HepG2 (cell line): ENCODE measurements around the gene SMARCD1. TPM values are rescaled to one million over a fixed set of nuclear protein-coding genes. Genes with fewer than 3 reads are reported as not detected.

Source experiments
- ERF ChIP-seq: IDR thresholded peaks from 2 replicates; pipeline ENCODE4 v1.6.1; 2018; ENCODE audit warnings: missing biosample characterization, missing genetic modification reagents
- FOXM1 ChIP-seq: sonication (generic); formaldehyde crosslinking; IDR thresholded peaks from 2 replicates; pipeline ENCODE4 v1.5.0; 2020; ENCODE audit warnings: missing genetic modification reagents
- GZF1 ChIP-seq: sonication (generic); formaldehyde crosslinking; IDR thresholded peaks from 2 replicates; pipeline ENCODE4 v1.5.1; 2020; ENCODE audit warnings: mild to moderate bottlenecking, missing genetic modification reagents
- ISL2 ChIP-seq: sonication (generic); formaldehyde crosslinking; IDR thresholded peaks from 2 replicates; pipeline ENCODE4 v1.5.0; 2020; ENCODE audit warnings: missing genetic modification reagents
- MXD4 ChIP-seq: IDR thresholded peaks from 2 replicates; pipeline ENCODE4 v1.6.1; 2016; ENCODE audit warnings: mild to moderate bottlenecking, missing biosample characterization, missing genetic modification reagents
- REPIN1 ChIP-seq: sonication (generic); formaldehyde crosslinking; IDR thresholded peaks from 2 replicates; pipeline ENCODE4 v1.8.0; 2022; ENCODE audit warnings: missing genetic modification reagents, low read depth, mild to moderate bottlenecking, borderline replicate concordance
- TBX3 ChIP-seq: fragments of 450-650 bp; IDR thresholded peaks from 2 replicates; pipeline ENCODE4 v1.6.1; 2017; ENCODE audit warnings: antibody characterized with exemption, mild to moderate bottlenecking, inconsistent platforms, borderline replicate concordance
- ZNF17 ChIP-seq: sonication (generic); formaldehyde crosslinking; IDR thresholded peaks from 2 replicates; pipeline ENCODE4 v1.5.0; 2020; ENCODE audit warnings: mild to moderate bottlenecking, missing genetic modification reagents
- ZNF326 ChIP-seq: sonication (generic); formaldehyde crosslinking; IDR thresholded peaks from 2 replicates; pipeline ENCODE4 v1.4.0; 2020; ENCODE audit warnings: missing genetic modification reagents, borderline replicate concordance
- ZNF556 ChIP-seq: sonication (generic); formaldehyde crosslinking; IDR thresholded peaks from 2 replicates; pipeline ENCODE4 v1.4.0; 2020; ENCODE audit warnings: mild to moderate bottlenecking, missing genetic modification reagents, borderline replicate concordance
- ZNF780A ChIP-seq: sonication (generic); formaldehyde crosslinking; IDR thresholded peaks from 2 replicates; pipeline ENCODE4 v1.8.0; 2022; ENCODE audit warnings: mild to moderate bottlenecking, missing genetic modification reagents, moderate library complexity
- polyA plus RNA-seq, 8 experiments: library from polyadenylated mRNA; depleted of rRNA in 3 of 8; stranded (reverse) in 7 of 8; unstranded in 1 of 8; fragments of >200 nt; fragmentation: Illumina TruSeq in 4 of 8; extraction: Trizol in 4 of 8; gene quantifications; 2 replicates each; pipeline versions ENCODE4 v1.2.1 to v1.2.3, GENCODE V29; 2011 to 2016; ENCODE audit warnings: low read depth in 4 of 8, missing spikeins in 1 of 8, mixed read lengths in 1 of 8; ENCODE audit not compliant: insufficient read depth in 1 of 8
- total RNA-seq, 5 experiments: library from RNA; depleted of rRNA; stranded (reverse); fragments of >200 nt; fragmentation: Illumina TruSeq; extraction: Trizol; gene quantifications; 2 replicates each; pipeline ENCODE4 v1.2.3, GENCODE V29; 2016; ENCODE audit warnings: low read depth in 1 of 5
- TF ChIP-seq, protein P1 (sequence below): sonication (generic); formaldehyde crosslinking; IDR thresholded peaks from 2 replicates; pipeline ENCODE4 v1.9.0; 2021; ENCODE audit warnings: missing genetic modification reagents, mild to moderate bottlenecking, borderline replicate concordance
- TF ChIP-seq, protein P2 (sequence below): sonication (generic); formaldehyde crosslinking; IDR thresholded peaks from 2 replicates; pipeline ENCODE4 v1.9.0; 2022; ENCODE audit warnings: missing genetic modification reagents, mild to moderate bottlenecking, borderline replicate concordance
- TF ChIP-seq, protein P3 (sequence below): sonication (generic); formaldehyde crosslinking; IDR thresholded peaks from 2 replicates; pipeline ENCODE4 v1.4.0; 2020; ENCODE audit warnings: missing genetic modification reagents; ENCODE audit errors: not compliant biosample characterization
- TF ChIP-seq, protein P4 (sequence below): sonication (generic); formaldehyde crosslinking; IDR thresholded peaks from 2 replicates; pipeline ENCODE4 v1.8.1; 2023; ENCODE audit warnings: mild to moderate bottlenecking, missing genetic modification reagents, borderline replicate concordance
- TF ChIP-seq, protein P5 (sequence below): IDR thresholded peaks from 2 replicates; pipeline ENCODE4 v1.6.1; 2016; ENCODE audit warnings: missing biosample characterization, missing genetic modification reagents, low read depth
- TF ChIP-seq, protein P6 (sequence below): sonication (generic); formaldehyde crosslinking; IDR thresholded peaks from 2 replicates; pipeline ENCODE4 v1.8.0; 2022; ENCODE audit warnings: mild to moderate bottlenecking, missing genetic modification reagents, moderate library complexity
- TF ChIP-seq, protein P7 (sequence below): sonication (generic); formaldehyde crosslinking; conservative IDR thresholded peaks from 2 replicates; pipeline ENCODE4 v1.5.0; 2020; ENCODE audit warnings: missing genetic modification reagents

SMARCD1 gene
- total and polyA plus RNA-seq, 2 of the 13 experiments (the other 11 are each of a cell fraction or from before 2014, with no cell fraction given) = 51.7 to 54.6 TPM

DNA sequence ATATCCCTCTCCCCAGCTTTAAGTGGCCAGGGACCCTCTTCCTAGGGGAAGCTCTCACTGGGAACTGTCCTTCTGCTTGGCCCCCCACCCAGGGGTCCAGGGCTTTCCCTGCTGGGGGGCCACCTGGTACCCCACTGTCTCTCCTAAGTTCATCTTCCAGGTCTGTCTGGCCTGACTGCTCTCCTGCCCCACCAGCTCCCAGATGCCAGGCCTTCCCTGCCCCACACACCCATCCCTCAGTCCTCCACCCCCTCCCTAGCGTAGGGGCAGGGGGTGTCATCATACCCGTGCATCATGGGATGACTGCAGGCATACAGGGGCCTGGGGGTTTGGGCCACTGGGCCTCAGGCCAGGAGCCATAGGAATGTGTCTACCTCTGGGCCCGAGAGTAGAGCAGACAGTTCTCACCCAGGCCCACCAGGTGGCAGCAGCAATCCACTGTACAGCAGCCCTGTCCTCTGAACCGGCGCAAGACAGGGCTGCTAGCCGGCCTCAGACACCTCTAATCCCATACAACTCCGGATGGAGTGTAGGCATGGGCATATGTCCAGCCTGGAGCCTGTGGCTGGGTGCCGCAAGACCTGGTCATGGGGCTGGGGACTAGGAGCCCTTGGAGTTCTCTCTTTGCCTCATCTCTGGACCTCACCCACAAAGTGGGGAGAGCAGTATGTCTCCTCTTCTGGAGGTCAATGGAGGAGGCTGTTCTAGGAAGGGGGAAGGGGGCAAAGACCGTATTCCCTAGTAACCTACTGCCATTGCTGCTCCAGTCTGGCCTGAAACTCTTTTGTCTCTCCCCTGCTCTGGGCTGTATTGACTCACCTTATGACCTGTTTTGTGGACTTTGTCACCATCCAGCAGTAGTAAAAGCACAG lies 10.0 kb upstream of the SMARCD1 start (continued):
- TF ChIP-seq ZNF780A (CRISPR knock-in tag) = no peak
- TF ChIP-seq, protein P1, sequence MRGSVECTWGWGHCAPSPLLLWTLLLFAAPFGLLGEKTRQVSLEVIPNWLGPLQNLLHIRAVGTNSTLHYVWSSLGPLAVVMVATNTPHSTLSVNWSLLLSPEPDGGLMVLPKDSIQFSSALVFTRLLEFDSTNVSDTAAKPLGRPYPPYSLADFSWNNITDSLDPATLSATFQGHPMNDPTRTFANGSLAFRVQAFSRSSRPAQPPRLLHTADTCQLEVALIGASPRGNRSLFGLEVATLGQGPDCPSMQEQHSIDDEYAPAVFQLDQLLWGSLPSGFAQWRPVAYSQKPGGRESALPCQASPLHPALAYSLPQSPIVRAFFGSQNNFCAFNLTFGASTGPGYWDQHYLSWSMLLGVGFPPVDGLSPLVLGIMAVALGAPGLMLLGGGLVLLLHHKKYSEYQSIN (CRISPR knock-in tag) = no peak
- peak; percentile 78 for TF ChIP-seq REPIN1 (CRISPR knock-in tag)
- TF ChIP-seq FOXM1 (CRISPR knock-in tag) = no peak
- no peak for TF ChIP-seq ZNF17 (CRISPR knock-in tag)
- no peak for TF ChIP-seq ISL2 (CRISPR knock-in tag)
- TF ChIP-seq, protein P2, sequence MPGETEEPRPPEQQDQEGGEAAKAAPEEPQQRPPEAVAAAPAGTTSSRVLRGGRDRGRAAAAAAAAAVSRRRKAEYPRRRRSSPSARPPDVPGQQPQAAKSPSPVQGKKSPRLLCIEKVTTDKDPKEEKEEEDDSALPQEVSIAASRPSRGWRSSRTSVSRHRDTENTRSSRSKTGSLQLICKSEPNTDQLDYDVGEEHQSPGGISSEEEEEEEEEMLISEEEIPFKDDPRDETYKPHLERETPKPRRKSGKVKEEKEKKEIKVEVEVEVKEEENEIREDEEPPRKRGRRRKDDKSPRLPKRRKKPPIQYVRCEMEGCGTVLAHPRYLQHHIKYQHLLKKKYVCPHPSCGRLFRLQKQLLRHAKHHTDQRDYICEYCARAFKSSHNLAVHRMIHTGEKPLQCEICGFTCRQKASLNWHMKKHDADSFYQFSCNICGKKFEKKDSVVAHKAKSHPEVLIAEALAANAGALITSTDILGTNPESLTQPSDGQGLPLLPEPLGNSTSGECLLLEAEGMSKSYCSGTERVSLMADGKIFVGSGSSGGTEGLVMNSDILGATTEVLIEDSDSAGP (CRISPR knock-in tag) = peak; percentile 84
- TF ChIP-seq, protein P3, sequence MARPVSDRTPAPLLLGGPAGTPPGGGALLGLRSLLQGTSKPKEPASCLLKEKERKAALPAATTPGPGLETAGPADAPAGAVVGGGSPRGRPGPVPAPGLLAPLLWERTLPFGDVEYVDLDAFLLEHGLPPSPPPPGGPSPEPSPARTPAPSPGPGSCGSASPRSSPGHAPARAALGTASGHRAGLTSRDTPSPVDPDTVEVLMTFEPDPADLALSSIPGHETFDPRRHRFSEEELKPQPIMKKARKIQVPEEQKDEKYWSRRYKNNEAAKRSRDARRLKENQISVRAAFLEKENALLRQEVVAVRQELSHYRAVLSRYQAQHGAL (CRISPR knock-in tag) = no peak
- TF ChIP-seq, protein P4, sequence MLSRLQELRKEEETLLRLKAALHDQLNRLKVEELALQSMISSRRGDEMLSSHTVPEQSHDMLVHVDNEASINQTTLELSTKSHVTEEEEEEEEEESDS (CRISPR knock-in tag) = no peak
- no peak for TF ChIP-seq TBX3
- TF ChIP-seq ZNF556 (CRISPR knock-in tag) = no peak; the same call in 1 of the 2 replicates
- TF ChIP-seq, protein P5, sequence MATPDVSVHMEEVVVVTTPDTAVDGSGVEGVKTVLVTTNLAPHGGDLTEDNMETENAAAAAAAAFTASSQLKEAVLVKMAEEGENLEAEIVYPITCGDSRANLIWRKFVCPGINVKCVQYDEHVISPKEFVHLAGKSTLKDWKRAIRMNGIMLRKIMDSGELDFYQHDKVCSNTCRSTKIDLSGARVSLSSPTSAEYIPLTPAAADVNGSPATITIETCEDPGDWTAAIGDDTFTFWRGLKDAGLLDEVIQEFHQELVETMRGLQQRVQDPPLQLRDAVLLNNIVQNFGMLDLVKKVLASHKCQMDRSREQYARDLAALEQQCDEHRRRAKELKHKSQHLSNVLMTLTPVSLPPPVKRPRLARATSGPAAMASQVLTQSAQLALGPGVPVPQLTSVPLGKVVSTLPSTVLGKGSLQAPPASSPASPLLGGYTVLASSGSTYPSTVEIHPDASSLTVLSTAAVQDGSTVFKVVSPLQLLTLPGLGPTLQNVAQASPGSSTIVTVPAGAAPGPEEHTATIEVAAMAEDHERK (CRISPR knock-in tag) = no peak
- TF ChIP-seq MXD4 (CRISPR knock-in tag) = no peak
- TF ChIP-seq ERF = peak; percentile 15; the same call in 1 of the 2 replicates
- TF ChIP-seq, protein P6, sequence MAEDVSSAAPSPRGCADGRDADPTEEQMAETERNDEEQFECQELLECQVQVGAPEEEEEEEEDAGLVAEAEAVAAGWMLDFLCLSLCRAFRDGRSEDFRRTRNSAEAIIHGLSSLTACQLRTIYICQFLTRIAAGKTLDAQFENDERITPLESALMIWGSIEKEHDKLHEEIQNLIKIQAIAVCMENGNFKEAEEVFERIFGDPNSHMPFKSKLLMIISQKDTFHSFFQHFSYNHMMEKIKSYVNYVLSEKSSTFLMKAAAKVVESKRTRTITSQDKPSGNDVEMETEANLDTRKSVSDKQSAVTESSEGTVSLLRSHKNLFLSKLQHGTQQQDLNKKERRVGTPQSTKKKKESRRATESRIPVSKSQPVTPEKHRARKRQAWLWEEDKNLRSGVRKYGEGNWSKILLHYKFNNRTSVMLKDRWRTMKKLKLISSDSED (CRISPR knock-in tag) = no peak
- no peak for TF ChIP-seq ZNF326
- TF ChIP-seq GZF1 (CRISPR knock-in tag) = no peak
- TF ChIP-seq, protein P7, sequence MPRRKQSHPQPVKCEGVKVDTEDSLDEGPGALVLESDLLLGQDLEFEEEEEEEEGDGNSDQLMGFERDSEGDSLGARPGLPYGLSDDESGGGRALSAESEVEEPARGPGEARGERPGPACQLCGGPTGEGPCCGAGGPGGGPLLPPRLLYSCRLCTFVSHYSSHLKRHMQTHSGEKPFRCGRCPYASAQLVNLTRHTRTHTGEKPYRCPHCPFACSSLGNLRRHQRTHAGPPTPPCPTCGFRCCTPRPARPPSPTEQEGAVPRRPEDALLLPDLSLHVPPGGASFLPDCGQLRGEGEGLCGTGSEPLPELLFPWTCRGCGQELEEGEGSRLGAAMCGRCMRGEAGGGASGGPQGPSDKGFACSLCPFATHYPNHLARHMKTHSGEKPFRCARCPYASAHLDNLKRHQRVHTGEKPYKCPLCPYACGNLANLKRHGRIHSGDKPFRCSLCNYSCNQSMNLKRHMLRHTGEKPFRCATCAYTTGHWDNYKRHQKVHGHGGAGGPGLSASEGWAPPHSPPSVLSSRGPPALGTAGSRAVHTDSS (CRISPR knock-in tag) = no peak
